IMR-90 (cell line): ENCODE data around the gene METTL17.

Experiments
- CEBPB ChIP-seq: IDR thresholded peaks from 2 replicates; pipeline ENCODE4 v1.6.1; 2012; ENCODE audit warnings: low read depth, low read length, improper control_type of control experiment
- MAZ ChIP-seq: IDR thresholded peaks from 2 replicates; pipeline ENCODE4 v1.6.1; 2012; ENCODE audit warnings: low read depth, mild to moderate bottlenecking, low read length, improper control_type of control experiment, moderate library complexity, borderline replicate concordance
- POLR2A ChIP-seq: IDR thresholded peaks from 2 replicates; pipeline ENCODE4 v1.6.1; 2012; ENCODE audit warnings: mild to moderate bottlenecking, low read depth, low read length
- RAD21 ChIP-seq: IDR thresholded peaks from 2 replicates; pipeline ENCODE4 v1.6.1; 2012; ENCODE audit warnings: low read length, improper control_type of control experiment
- RFX5 ChIP-seq: IDR thresholded peaks from 2 replicates; pipeline ENCODE4 v1.8.0; 2012; ENCODE audit warnings: low read depth, mild to moderate bottlenecking, low read length, moderate library complexity
- TF ChIP-seq, protein P1 (sequence below): conservative IDR thresholded peaks from 2 replicates; pipeline ENCODE4 v1.5.1; 2012; ENCODE audit warnings: mild to moderate bottlenecking, low read depth, low read length, improper control_type of control experiment

- TF ChIP-seq, protein P1, sequence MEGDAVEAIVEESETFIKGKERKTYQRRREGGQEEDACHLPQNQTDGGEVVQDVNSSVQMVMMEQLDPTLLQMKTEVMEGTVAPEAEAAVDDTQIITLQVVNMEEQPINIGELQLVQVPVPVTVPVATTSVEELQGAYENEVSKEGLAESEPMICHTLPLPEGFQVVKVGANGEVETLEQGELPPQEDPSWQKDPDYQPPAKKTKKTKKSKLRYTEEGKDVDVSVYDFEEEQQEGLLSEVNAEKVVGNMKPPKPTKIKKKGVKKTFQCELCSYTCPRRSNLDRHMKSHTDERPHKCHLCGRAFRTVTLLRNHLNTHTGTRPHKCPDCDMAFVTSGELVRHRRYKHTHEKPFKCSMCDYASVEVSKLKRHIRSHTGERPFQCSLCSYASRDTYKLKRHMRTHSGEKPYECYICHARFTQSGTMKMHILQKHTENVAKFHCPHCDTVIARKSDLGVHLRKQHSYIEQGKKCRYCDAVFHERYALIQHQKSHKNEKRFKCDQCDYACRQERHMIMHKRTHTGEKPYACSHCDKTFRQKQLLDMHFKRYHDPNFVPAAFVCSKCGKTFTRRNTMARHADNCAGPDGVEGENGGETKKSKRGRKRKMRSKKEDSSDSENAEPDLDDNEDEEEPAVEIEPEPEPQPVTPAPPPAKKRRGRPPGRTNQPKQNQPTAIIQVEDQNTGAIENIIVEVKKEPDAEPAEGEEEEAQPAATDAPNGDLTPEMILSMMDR, result no peak
- TF ChIP-seq POLR2A (no peak), MAZ (no peak), RAD21 (no peak), RFX5 (no peak), CEBPB (no peak)
Measured at GRCh38 chr14:21032326-21033132, 42.7 kb downstream of the METTL17 start.
